Neural cell (in vitro differentiated cells): ENCODE results near the gene PCDH9. TPM values are rescaled to one million over a fixed set of nuclear protein-coding genes. Genes with fewer than 3 reads are reported as not detected.

Source experiments
- H2AFZ ChIP-seq: fragments of 200-600, 300-800 bp; sonication (generic), shearing (Covaris generic); 2 replicates; pipeline ENCODE4 v1.6.0; 2014; ENCODE audit warnings: low read depth, mild to moderate bottlenecking, antibody characterized with exemption, low read length, moderate library complexity
- H3F3A ChIP-seq: fragments of 200-600 bp; shearing (Covaris generic); 2 replicates; pipeline ENCODE4 v1.6.1; 2016; ENCODE audit warnings: mild to moderate bottlenecking, moderate library complexity, mixed read lengths, antibody characterized with exemption, low read length; ENCODE audit not compliant: insufficient read depth, poor library complexity, severe bottlenecking
- H3K27ac ChIP-seq: fragments of 200-600, 300-800 bp; sonication (generic), shearing (Covaris generic); 2 replicates; pipeline ENCODE4 v1.5.1; 2014; ENCODE audit warnings: mild to moderate bottlenecking, low read length, moderate library complexity
- H3K27me3 ChIP-seq: fragments of 300-800, 200-600 bp; sonication (generic), shearing (Covaris generic); 2 replicates; pipeline ENCODE4 v1.6.0; 2014; ENCODE audit warnings: mild to moderate bottlenecking, low read depth, low read length, moderate library complexity; ENCODE audit not compliant: insufficient read depth
- H3K36me3 ChIP-seq: fragments of 300-800, 200-600 bp; sonication (generic), shearing (Covaris generic); 2 replicates; pipeline ENCODE4 v1.5.1; 2014; ENCODE audit warnings: mild to moderate bottlenecking, antibody characterized with exemption, low read length, moderate library complexity; ENCODE audit not compliant: insufficient read depth
- H3K4me2 ChIP-seq: fragments of 300-800, 200-600 bp; sonication (generic), shearing (Covaris generic); 2 replicates; pipeline ENCODE4 v1.6.0; 2014; ENCODE audit warnings: mild to moderate bottlenecking, low read length
- H3K4me3 ChIP-seq: fragments of 300-800, 200-600 bp; sonication (generic), shearing (Covaris generic); 2 replicates; pipeline ENCODE4 v1.5.1; 2014; ENCODE audit warnings: mild to moderate bottlenecking, low read length, moderate library complexity
- H3K79me2 ChIP-seq: fragments of 200-600 bp; shearing (Covaris generic); replicated peaks from 2 replicates; pipeline ENCODE4 v1.6.0; 2014; ENCODE audit warnings: mild to moderate bottlenecking, low read length, moderate library complexity; ENCODE audit not compliant: insufficient read depth
- H3K9ac ChIP-seq: fragments of 300-800, 200-600 bp; sonication (generic), shearing (Covaris generic); 2 replicates; pipeline ENCODE4 v1.6.1; 2016; ENCODE audit warnings: mild to moderate bottlenecking, low read length, mixed read lengths
- H3K9me2 ChIP-seq: fragments of 200-600 bp; shearing (Covaris generic); 2 replicates; pipeline ENCODE4 v1.6.1; 2016; ENCODE audit warnings: mild to moderate bottlenecking, low read length, mixed read lengths; ENCODE audit not compliant: insufficient read depth
- H3K9me3 ChIP-seq: fragments of 200-600, 300-800 bp; sonication (generic), shearing (Covaris generic); 2 replicates; pipeline ENCODE4 v1.6.1; 2016; ENCODE audit warnings: mild to moderate bottlenecking, mixed run types, low read length, moderate library complexity, mixed read lengths
- H4K20me1 ChIP-seq: fragments of 200-600 bp; shearing (Covaris generic); 2 replicates; pipeline ENCODE4 v1.6.1; 2016; ENCODE audit warnings: mild to moderate bottlenecking, mixed run types; ENCODE audit not compliant: insufficient read depth
- EP300 ChIP-seq: fragments of 450-650 bp; conservative IDR thresholded peaks from 2 replicates; pipeline ENCODE4 v1.6.1; 2014; ENCODE audit warnings: antibody characterized with exemption, mild to moderate bottlenecking, moderate library complexity; ENCODE audit not compliant: poor library complexity, severe bottlenecking
- EZH2 ChIP-seq: fragments of 200-600, 300-800 bp; shearing (Covaris generic), sonication (generic); IDR thresholded peaks from 2 replicates; pipeline ENCODE4 v1.6.1; 2014; ENCODE audit warnings: antibody characterized with exemption, low read length, borderline replicate concordance, mild to moderate bottlenecking; ENCODE audit not compliant: insufficient read depth, poor library complexity, severe bottlenecking
- MXI1 ChIP-seq: fragments of 450-650 bp; conservative IDR thresholded peaks from 2 replicates; pipeline ENCODE4 v1.6.1; 2014; ENCODE audit warnings: antibody characterized with exemption, mild to moderate bottlenecking; ENCODE audit not compliant: poor library complexity, severe bottlenecking
- POLR2AphosphoS5 ChIP-seq: IDR thresholded peaks from 2 replicates; pipeline ENCODE4 v1.6.1; 2012
- RAD21 ChIP-seq: fragments of 450-650 bp; conservative IDR thresholded peaks from 2 replicates; pipeline ENCODE4 v1.6.1; 2014; ENCODE audit warnings: antibody characterized with exemption, mild to moderate bottlenecking, moderate library complexity
- SMC3 ChIP-seq: fragments of 450-650 bp; conservative IDR thresholded peaks from 2 replicates; pipeline ENCODE4 v1.6.1; 2014; ENCODE audit warnings: antibody characterized with exemption, mild to moderate bottlenecking, moderate library complexity; ENCODE audit not compliant: poor library complexity
- TAF1 ChIP-seq: IDR thresholded peaks from 2 replicates; pipeline ENCODE4 v1.6.1; 2012; ENCODE audit warnings: low read depth
- polyA plus RNA-seq: library from polyadenylated mRNA; depleted of rRNA; stranded (reverse); fragments of >200 nt; gene quantifications from 2 replicates; pipeline ENCODE4 v1.2.3, GENCODE V29; 2014
- TF ChIP-seq, protein P1 (sequence below): IDR thresholded peaks from 2 replicates; pipeline ENCODE4 v1.6.1; 2012; ENCODE audit warnings: borderline replicate concordance
- TF ChIP-seq, protein P2 (sequence below): fragments of 450-650 bp; IDR thresholded peaks from 2 replicates; pipeline ENCODE4 v1.5.1; 2014; ENCODE audit warnings: antibody characterized with exemption, mild to moderate bottlenecking, moderate library complexity; ENCODE audit not compliant: poor library complexity, severe bottlenecking

PCDH9 gene
- polyA plus RNA-seq, 1 donor from 2014 or later: 4.6 TPM

DNA sequence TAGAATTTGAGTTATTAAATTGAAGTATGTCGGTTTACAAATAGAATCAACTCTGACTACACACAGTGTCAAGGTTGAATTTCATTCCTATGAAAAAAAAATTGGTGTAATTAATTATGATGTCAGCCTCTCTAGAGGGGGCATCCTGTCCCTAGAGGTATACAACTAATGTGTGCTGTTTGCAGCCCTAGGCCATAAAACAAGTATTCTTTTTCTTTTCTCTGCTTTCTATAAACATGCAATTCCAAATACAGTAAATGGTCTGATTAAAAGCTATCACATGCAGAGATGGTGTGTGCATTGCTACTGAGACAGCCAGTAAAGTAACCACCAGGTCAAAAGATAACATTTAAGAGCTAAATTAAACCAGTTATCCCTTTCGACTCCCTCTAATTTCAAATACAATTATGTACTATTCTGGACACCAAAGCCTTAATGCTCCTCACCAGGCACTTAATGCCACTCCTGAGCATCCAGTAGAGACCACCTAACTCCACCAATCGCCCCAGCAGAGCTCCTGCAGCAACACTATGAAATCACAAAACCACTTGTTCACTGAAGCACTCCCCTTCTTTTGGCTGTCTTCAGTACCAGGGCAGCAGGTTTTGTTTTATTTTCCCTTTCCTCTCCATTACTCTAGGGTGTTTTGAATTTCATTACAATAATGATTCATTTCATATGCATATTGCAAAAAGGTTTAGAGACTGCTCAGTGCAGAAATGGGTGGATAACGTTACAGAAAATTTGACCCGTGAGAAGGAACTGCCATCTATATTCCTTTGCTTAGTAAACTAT is 426.9 kb downstream of the PCDH9 start:
- Histone ChIP-seq H3K79me2 (no peaks in the 10 kb centered on the region), H3K4me3 (no peak overlapping the region), H2AFZ (no peak overlapping the region), H3K36me3 (no peaks in the 10 kb centered on the region), H3K4me2 (peak overlapping the region; percentile 3), H4K20me1 (no peaks in the 10 kb centered on the region), H3K9me2 (no peaks in the 10 kb centered on the region), H3K9ac (no peak overlapping the region), H3K27me3 (no peaks in the 10 kb centered on the region), H3K27ac (no peak overlapping the region), H3K9me3 (no peaks in the 10 kb centered on the region), H3F3A (no peaks in the 10 kb centered on the region)
- TF ChIP-seq MXI1: no peak
- peak; percentile 16 for TF ChIP-seq RAD21
- TF ChIP-seq POLR2AphosphoS5: no peak

DNA sequence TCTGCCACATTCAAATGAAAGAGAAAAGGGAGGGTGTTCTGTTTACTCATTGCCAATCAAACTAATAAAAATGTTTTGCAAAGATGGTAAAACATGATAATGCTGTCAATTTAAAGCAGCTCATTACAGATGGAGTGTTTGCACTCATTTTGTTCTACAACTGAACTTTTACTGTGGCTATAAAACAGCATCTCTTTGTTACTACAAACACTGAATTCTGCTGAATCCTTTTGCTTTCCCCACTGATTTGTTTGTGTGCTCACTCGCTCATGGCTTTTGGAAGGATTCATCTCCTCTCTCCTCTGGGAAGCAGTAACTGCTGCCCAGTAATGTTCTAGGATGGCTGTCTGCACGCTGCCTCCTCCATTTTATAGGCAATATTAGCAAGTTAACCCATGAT is 434.5 kb downstream of the PCDH9 start:
- Histone ChIP-seq H3K9me2 (no peaks in the 10 kb centered on the region), H3F3A (peaks cover 9% of the 10 kb centered on the region), H4K20me1 (no peaks in the 10 kb centered on the region), H3K4me2 (no peak overlapping the region), H3K9ac (no peak overlapping the region), H3K27me3 (no peaks in the 10 kb centered on the region), H3K27ac (no peak overlapping the region), H3K36me3 (no peaks in the 10 kb centered on the region), H2AFZ (no peak overlapping the region), H3K79me2 (no peaks in the 10 kb centered on the region), H3K4me3 (no peak overlapping the region), H3K9me3 (no peaks in the 10 kb centered on the region)
- TF ChIP-seq POLR2AphosphoS5: no peak
- TF ChIP-seq, protein P1, sequence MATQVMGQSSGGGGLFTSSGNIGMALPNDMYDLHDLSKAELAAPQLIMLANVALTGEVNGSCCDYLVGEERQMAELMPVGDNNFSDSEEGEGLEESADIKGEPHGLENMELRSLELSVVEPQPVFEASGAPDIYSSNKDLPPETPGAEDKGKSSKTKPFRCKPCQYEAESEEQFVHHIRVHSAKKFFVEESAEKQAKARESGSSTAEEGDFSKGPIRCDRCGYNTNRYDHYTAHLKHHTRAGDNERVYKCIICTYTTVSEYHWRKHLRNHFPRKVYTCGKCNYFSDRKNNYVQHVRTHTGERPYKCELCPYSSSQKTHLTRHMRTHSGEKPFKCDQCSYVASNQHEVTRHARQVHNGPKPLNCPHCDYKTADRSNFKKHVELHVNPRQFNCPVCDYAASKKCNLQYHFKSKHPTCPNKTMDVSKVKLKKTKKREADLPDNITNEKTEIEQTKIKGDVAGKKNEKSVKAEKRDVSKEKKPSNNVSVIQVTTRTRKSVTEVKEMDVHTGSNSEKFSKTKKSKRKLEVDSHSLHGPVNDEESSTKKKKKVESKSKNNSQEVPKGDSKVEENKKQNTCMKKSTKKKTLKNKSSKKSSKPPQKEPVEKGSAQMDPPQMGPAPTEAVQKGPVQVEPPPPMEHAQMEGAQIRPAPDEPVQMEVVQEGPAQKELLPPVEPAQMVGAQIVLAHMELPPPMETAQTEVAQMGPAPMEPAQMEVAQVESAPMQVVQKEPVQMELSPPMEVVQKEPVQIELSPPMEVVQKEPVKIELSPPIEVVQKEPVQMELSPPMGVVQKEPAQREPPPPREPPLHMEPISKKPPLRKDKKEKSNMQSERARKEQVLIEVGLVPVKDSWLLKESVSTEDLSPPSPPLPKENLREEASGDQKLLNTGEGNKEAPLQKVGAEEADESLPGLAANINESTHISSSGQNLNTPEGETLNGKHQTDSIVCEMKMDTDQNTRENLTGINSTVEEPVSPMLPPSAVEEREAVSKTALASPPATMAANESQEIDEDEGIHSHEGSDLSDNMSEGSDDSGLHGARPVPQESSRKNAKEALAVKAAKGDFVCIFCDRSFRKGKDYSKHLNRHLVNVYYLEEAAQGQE: no peak
- no peak for TF ChIP-seq TAF1
- TF ChIP-seq, protein P2, sequence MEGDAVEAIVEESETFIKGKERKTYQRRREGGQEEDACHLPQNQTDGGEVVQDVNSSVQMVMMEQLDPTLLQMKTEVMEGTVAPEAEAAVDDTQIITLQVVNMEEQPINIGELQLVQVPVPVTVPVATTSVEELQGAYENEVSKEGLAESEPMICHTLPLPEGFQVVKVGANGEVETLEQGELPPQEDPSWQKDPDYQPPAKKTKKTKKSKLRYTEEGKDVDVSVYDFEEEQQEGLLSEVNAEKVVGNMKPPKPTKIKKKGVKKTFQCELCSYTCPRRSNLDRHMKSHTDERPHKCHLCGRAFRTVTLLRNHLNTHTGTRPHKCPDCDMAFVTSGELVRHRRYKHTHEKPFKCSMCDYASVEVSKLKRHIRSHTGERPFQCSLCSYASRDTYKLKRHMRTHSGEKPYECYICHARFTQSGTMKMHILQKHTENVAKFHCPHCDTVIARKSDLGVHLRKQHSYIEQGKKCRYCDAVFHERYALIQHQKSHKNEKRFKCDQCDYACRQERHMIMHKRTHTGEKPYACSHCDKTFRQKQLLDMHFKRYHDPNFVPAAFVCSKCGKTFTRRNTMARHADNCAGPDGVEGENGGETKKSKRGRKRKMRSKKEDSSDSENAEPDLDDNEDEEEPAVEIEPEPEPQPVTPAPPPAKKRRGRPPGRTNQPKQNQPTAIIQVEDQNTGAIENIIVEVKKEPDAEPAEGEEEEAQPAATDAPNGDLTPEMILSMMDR: no peak
- no peak for TF ChIP-seq EP300
- TF ChIP-seq RAD21: no peak
- TF ChIP-seq EZH2: no peak
- TF ChIP-seq SMC3: no peak
- no peak for TF ChIP-seq MXI1
